ENCODE measurements around the gene CHST3. TPM values are rescaled to one million over a fixed set of nuclear protein-coding genes. Genes with fewer than 3 reads are reported as not detected.

CHST3 gene
- polyA plus RNA-seq, 1 donor (not counting 4 experiments of a cell fraction or from before 2014, with no cell fraction given): 12.0 TPM

- Histone ChIP-seq H3K36me3 (ENCODE audit: control insufficient read depth in 2 of 2, extremely low read depth in 1 of 2, insufficient read depth in 2 of 2, low read length in 2 of 2) (peaks cover 3 to 8% of the 10 kb centered on the region in 2 experiments), H3K9me3 (ENCODE audit: control insufficient read depth, low read depth, low read length) (no peaks in the 10 kb centered on the region), H3K4me3 (ENCODE audit: control insufficient read depth in 2 of 3, extremely low read depth in 1 of 3, insufficient read depth in 2 of 3, low read depth in 1 of 3, low read length in 3 of 3) (no peak overlapping the region), H3K4me2 (ENCODE audit: control insufficient read depth, extremely low read depth, insufficient read depth, low read depth, low read length) (peak overlapping the region; percentile 88), H3K9ac (ENCODE audit: control insufficient read depth, extremely low read depth, insufficient read depth, low read length) (peak overlapping the region; percentile 63), H3K79me2 (ENCODE audit: control insufficient read depth, insufficient read depth, low read length) (peaks cover 59% of the 10 kb centered on the region), H3K27ac (ENCODE audit: control insufficient read depth, insufficient read depth, low read length) (no peak overlapping the region), H3K9me1 (ENCODE audit: control insufficient read depth, extremely low read depth, insufficient read depth, low read length) (no peaks in the 10 kb centered on the region), H2AFZ (ENCODE audit: control insufficient read depth, low read length) (no peak overlapping the region), H4K20me1 (ENCODE audit: control insufficient read depth, extremely low read depth, insufficient read depth, low read length) (no peaks in the 10 kb centered on the region), H3K4me1 (ENCODE audit: control insufficient read depth, extremely low read depth, insufficient read depth, low read length) (peaks cover 44% of the 10 kb centered on the region), H3K27me3 (ENCODE audit: control insufficient read depth, extremely low read depth, insufficient read depth, low read length) (no peaks in the 10 kb centered on the region)
- no peak for TF ChIP-seq EZH2 (IDR thresholded peaks at IDR 0.05; ENCODE audit: low read length)
- TF ChIP-seq, protein P1, sequence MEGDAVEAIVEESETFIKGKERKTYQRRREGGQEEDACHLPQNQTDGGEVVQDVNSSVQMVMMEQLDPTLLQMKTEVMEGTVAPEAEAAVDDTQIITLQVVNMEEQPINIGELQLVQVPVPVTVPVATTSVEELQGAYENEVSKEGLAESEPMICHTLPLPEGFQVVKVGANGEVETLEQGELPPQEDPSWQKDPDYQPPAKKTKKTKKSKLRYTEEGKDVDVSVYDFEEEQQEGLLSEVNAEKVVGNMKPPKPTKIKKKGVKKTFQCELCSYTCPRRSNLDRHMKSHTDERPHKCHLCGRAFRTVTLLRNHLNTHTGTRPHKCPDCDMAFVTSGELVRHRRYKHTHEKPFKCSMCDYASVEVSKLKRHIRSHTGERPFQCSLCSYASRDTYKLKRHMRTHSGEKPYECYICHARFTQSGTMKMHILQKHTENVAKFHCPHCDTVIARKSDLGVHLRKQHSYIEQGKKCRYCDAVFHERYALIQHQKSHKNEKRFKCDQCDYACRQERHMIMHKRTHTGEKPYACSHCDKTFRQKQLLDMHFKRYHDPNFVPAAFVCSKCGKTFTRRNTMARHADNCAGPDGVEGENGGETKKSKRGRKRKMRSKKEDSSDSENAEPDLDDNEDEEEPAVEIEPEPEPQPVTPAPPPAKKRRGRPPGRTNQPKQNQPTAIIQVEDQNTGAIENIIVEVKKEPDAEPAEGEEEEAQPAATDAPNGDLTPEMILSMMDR (optimal IDR thresholded peaks at IDR 0.05 in 1 of 3, IDR thresholded peaks at IDR 0.05 in 1 of 3, conservative IDR thresholded peaks at IDR 0.05 in 1 of 3; ENCODE audit: extremely low read depth in 1 of 3, insufficient read depth in 2 of 3, low read length in 3 of 3): no peak
- DNase-seq (ENCODE audit: low read depth, low spot score): no peak
- dilution Hi-C loops (cut with MboI; ENCODE audit: extremely low pct_ligation_motif_present, low sequenced_read_pairs): no loop called here
- peak; percentile 26 for FAIRE-seq
These were observed 36.2 kb downstream of the CHST3 start for GRCh38 chr10:72000073-72001032.

DNA sequence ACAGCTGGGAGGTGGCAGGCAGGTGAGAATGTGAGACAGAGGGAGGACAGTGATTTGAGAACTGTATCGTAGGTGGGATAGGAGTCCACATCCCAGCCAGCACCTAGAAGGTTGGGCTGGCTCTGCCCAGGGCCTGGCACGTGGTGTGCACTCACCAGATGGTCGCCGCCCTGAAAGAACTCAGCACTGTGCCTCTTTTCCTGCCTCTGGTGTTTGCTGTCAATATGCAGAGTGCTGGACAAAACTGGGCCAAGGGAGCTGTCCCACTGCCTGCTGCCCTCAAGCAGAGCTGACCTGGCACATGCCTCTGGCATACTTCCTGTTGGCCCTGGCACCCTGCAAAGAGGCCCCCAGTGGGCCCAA is 36.8 kb downstream of the CHST3 start:
- Histone ChIP-seq H3K27me3 (ENCODE audit: control insufficient read depth, extremely low read depth, insufficient read depth, low read length) (no peaks in the 10 kb centered on the region), H3K4me3 (ENCODE audit: control insufficient read depth in 2 of 3, extremely low read depth in 1 of 3, insufficient read depth in 2 of 3, low read depth in 1 of 3, low read length in 3 of 3) (no peak overlapping the region), H4K20me1 (ENCODE audit: control insufficient read depth, extremely low read depth, insufficient read depth, low read length) (no peaks in the 10 kb centered on the region), H2AFZ (ENCODE audit: control insufficient read depth, low read length) (no peak overlapping the region), H3K9me1 (ENCODE audit: control insufficient read depth, extremely low read depth, insufficient read depth, low read length) (no peaks in the 10 kb centered on the region), H3K4me2 (ENCODE audit: control insufficient read depth, extremely low read depth, insufficient read depth, low read depth, low read length) (no peak overlapping the region), H3K79me2 (ENCODE audit: control insufficient read depth, insufficient read depth, low read length) (peaks cover 58% of the 10 kb centered on the region), H3K36me3 (ENCODE audit: control insufficient read depth in 2 of 2, extremely low read depth in 1 of 2, insufficient read depth in 2 of 2, low read length in 2 of 2) (peaks cover 3 to 10% of the 10 kb centered on the region in 2 experiments), H3K4me1 (ENCODE audit: control insufficient read depth, extremely low read depth, insufficient read depth, low read length) (peaks cover 38% of the 10 kb centered on the region), H3K9ac (ENCODE audit: control insufficient read depth, extremely low read depth, insufficient read depth, low read length) (no peak overlapping the region), H3K9me3 (ENCODE audit: control insufficient read depth, low read depth, low read length) (no peaks in the 10 kb centered on the region), H3K27ac (ENCODE audit: control insufficient read depth, insufficient read depth, low read length) (no peak overlapping the region)
- dilution Hi-C loops (cut with MboI; ENCODE audit: extremely low pct_ligation_motif_present, low sequenced_read_pairs): no loop called here
- no peak for TF ChIP-seq EZH2 (IDR thresholded peaks at IDR 0.05; ENCODE audit: low read length)
- TF ChIP-seq, protein P1 (optimal IDR thresholded peaks at IDR 0.05 in 1 of 3, IDR thresholded peaks at IDR 0.05 in 1 of 3, conservative IDR thresholded peaks at IDR 0.05 in 1 of 3; ENCODE audit: extremely low read depth in 1 of 3, insufficient read depth in 2 of 3, low read length in 3 of 3): no peak
- FAIRE-seq (no peak), DNase-seq (ENCODE audit: low read depth, low spot score) (no peak)

Data from keratinocyte (primary cell).